IPS-20b (cell line): Measurements from ENCODE around the gene OSBP.

Experiments
- H3K27ac ChIP-seq: one replicate; pipeline ENCODE4 v1.5.1; 2013; ENCODE audit warnings: low read length
- H3K27me3 ChIP-seq: 2 replicates; pipeline ENCODE4 v1.6.1; 2013; ENCODE audit warnings: mild to moderate bottlenecking, low read length, inconsistent platforms; ENCODE audit not compliant: insufficient read depth
- H3K36me3 ChIP-seq: 2 replicates; pipeline ENCODE4 v1.6.1; 2013; ENCODE audit warnings: low read depth, mild to moderate bottlenecking, inconsistent platforms, low read length, moderate library complexity; ENCODE audit not compliant: insufficient read depth
- H3K4me1 ChIP-seq: 2 replicates; pipeline ENCODE4 v1.6.1; 2013; ENCODE audit warnings: mild to moderate bottlenecking, control low read depth, inconsistent platforms, low read length, moderate library complexity; ENCODE audit not compliant: insufficient read depth
- H3K4me3 ChIP-seq: 2 replicates; pipeline ENCODE4 v1.5.1; 2013; ENCODE audit warnings: mild to moderate bottlenecking, low read length, inconsistent platforms
- H3K9ac ChIP-seq: 2 replicates; pipeline ENCODE4 v1.6.1; 2013; ENCODE audit warnings: low read depth, mild to moderate bottlenecking, inconsistent platforms, low read length, moderate library complexity
- H3K9me3 ChIP-seq: 2 replicates; pipeline ENCODE4 v1.6.1; 2013; ENCODE audit warnings: mild to moderate bottlenecking, low read depth, low read length, inconsistent platforms; ENCODE audit not compliant: insufficient read depth

The OSBP gene

DNA sequence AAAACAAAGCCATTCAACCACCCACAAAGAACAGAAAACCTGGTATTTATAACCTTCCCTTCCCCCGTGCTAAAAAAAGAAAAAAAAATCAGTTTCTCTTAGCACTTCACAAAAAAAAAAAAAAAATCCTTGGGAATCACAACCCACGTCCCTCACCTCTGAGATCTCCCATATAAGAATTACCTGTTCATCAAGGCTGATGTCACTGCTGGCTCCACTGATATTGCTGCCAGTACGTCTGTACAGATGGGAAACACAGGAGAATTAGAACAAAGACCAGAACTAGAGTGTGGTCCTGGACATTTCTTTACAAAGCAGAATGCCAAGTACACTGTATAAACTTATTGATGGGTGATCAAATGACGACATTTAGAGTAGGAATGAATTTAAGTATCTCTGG lies 14.9 kb downstream of the OSBP start:
- H3K36me3 ChIP-seq, result peaks cover 85% of the 10 kb centered on the region
- no peak overlapping the region for H3K27ac ChIP-seq
- no peaks in the 10 kb centered on the region for H3K9me3 ChIP-seq

DNA sequence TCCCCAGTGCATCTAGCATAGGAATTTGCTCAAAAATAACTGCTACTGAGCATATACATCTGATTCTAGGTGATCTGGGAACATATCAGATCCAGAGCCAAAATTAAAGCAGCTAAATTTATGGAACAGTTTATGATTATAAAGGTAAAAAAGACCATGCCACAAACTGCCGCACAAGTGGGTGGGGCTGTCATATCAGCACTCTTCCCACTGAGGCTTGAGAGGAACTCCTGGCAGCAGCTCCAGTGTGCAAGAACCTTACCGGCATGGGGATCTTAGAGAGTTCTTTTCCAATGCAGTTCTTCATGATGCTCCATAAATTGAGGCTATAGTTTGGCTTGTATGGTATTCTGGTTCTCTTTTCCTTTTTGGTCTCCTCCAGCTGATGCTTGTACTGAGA lies 15.3 kb downstream of the OSBP start:
- Histone ChIP-seq H3K4me3 (no peak overlapping the region), H3K36me3 (peaks cover 86% of the 10 kb centered on the region), H3K9ac (no peak overlapping the region)

More for the DNA sequence above, 14.9 kb downstream of the OSBP start:
- Histone ChIP-seq H3K4me3 (no peak overlapping the region), H3K9ac (no peak overlapping the region), H3K4me1 (no peaks in the 10 kb centered on the region), H3K27me3 (no peaks in the 10 kb centered on the region)

DNA sequence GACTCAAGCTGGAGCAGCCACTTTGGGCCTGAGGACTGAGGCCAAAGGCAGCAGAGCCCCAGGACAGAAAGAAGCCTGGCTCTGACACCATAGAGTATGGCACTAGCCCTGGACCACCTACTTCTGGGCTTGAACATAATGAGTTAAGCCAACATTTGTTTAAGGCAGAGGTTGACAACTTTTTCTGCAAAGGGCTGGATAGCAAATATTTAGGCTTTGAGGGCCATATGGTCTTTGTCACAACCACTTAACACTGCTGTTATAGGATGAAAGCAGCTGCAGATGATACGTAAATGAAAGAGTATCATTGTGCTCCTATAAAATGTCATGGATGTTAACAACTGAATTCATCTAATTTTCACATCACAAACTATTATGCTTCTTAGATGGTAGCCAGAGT lies 16.6 kb downstream of the OSBP start:
- H3K36me3 ChIP-seq, result peaks cover 96% of the 10 kb centered on the region
- H3K9ac ChIP-seq, result no peak overlapping the region
- H3K4me1 ChIP-seq, result no peaks in the 10 kb centered on the region
- H3K27me3 ChIP-seq, result no peaks in the 10 kb centered on the region
- no peaks in the 10 kb centered on the region for H3K9me3 ChIP-seq
- no peak overlapping the region for H3K4me3 ChIP-seq
- no peak overlapping the region for H3K27ac ChIP-seq

More for the DNA sequence above, 15.3 kb downstream of the OSBP start:
- Histone ChIP-seq H3K27me3 (no peaks in the 10 kb centered on the region), H3K4me1 (no peaks in the 10 kb centered on the region), H3K9me3 (no peaks in the 10 kb centered on the region), H3K27ac (no peak overlapping the region)

DNA sequence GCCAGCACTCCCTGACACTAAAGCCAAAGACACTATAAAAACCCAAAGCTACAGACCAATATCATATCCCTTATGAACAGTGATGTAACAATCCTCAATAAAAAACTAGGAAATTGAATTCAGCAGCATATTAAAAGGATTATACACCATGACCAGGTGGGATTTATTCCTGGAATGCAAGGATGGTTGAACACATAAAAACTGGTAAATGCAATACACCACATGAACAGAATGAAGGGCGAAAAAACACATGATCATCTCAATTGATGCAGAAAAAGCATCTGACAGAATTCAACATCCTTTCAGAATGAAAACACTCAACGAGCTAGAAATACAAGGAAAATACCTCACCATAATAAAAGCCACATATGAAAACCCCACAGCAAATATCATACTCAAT lies 31.3 kb downstream of the OSBP start:
- peaks cover 69% of the 10 kb centered on the region for H3K36me3 ChIP-seq
- H3K9me3 ChIP-seq, result peaks cover 10% of the 10 kb centered on the region; the same call in 1 of the 2 replicates
- H3K27ac ChIP-seq, result no peak overlapping the region
- no peak overlapping the region for H3K4me3 ChIP-seq
- no peaks in the 10 kb centered on the region for H3K4me1 ChIP-seq
- H3K9ac ChIP-seq, result no peak overlapping the region
- no peaks in the 10 kb centered on the region for H3K27me3 ChIP-seq

DNA sequence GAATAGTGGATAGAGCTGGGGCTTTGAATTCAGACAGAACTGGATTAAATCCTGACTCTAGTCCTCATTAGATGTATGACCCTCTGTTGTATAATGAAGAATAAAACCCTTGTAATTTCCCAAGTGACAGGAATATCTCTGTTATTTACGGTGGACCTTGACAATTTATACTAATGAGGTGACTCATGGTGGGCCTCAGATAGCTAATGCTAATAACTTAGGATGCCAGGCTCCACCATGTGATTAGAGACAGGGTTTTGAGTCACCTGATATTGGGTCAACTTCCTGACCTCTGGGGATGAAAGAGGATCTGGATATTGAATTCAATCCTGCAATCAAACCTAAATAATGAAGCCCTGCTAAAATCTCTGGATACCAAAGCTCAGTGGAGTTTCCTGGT lies 33.6 kb downstream of the OSBP start:
- Histone ChIP-seq H3K9ac (no peak overlapping the region), H3K9me3 (peaks cover 10% of the 10 kb centered on the region; the same call in 1 of the 2 replicates), H3K27ac (no peak overlapping the region), H3K4me3 (no peak overlapping the region), H3K4me1 (no peaks in the 10 kb centered on the region), H3K27me3 (no peaks in the 10 kb centered on the region), H3K36me3 (peaks cover 77% of the 10 kb centered on the region)

DNA sequence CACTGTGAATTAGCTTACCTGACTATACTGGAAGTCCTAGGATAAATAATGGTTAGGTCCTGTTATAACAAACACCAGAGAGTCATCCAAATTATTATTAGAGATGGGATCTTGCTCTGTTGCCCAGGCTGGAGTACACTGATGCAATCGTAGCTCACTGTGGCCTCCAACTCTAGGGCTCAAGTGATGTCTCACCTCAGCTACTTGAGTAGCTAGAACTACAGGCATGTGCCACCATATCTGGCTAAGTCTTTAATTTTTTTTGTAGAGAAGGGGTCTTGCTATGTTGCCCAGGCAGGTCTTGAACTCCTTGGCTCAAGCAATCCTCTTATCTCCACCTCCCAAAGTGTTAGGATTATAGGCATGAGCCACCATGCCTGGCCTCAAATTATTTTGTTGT lies 37.2 kb downstream of the OSBP start:
- Histone ChIP-seq H3K4me3 (no peak overlapping the region), H3K36me3 (peaks cover 85% of the 10 kb centered on the region), H3K27me3 (no peaks in the 10 kb centered on the region), H3K27ac (no peak overlapping the region), H3K4me1 (no peaks in the 10 kb centered on the region), H3K9ac (no peak overlapping the region), H3K9me3 (no peaks in the 10 kb centered on the region)

DNA sequence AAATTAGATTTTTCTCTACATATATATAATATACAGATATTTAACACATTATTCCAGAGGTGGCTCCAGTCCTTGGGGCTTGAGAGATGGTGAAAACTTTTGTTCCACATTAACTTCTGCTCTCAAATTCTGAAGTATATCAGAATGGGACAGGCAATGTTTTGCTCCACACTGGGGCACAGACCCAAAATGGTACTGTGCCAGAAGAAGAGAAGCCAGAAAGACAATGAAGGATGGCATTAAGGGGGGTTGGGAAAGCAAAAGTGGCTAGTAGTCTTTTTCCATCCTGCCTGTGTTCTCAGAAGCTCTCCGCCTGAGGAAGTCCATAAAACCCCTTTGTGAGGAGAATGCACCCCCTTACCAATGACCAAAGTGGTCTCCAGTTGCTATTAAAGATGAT lies 40.1 kb downstream of the OSBP start:
- Histone ChIP-seq H3K27ac (no peak overlapping the region), H3K36me3 (peaks cover 63% of the 10 kb centered on the region)

DNA sequence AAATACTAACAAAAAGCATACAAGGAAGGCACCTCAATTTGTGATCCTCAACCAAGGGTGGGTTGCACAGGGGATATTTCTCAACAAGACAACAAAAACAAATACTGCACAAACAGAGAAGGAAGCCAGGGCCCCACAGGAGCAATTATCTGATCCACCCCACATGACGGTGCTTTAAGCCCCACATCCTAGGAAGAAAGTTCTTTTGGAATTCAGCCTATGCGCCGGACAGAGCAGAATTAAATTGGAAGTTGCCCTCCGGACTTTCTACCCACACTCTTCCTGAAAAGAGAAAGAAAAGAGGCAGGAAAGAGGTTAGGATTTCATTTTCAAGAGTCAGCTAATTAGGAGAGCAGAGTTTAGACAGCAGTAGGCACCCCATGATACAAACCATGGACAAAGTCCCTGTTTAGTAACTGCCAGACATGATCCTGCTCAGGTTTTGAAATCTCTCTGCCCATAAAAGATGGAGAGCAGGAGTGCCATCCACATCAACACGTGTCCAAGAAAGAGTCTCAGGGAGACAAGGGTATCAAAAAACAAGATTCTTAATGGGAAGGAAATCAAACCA lies 40.6 kb downstream of the OSBP start:
- H3K4me3 ChIP-seq, result no peak overlapping the region
- no peak overlapping the region for H3K27ac ChIP-seq
- no peaks in the 10 kb centered on the region for H3K9me3 ChIP-seq
- no peaks in the 10 kb centered on the region for H3K27me3 ChIP-seq
- no peak overlapping the region for H3K9ac ChIP-seq
- peaks cover 58% of the 10 kb centered on the region for H3K36me3 ChIP-seq
- H3K4me1 ChIP-seq, result no peaks in the 10 kb centered on the region

More for the DNA sequence above, 40.1 kb downstream of the OSBP start:
- no peak overlapping the region for H3K4me3 ChIP-seq
- no peak overlapping the region for H3K9ac ChIP-seq
- no peaks in the 10 kb centered on the region for H3K27me3 ChIP-seq
- H3K4me1 ChIP-seq, result no peaks in the 10 kb centered on the region
- H3K9me3 ChIP-seq, result no peaks in the 10 kb centered on the region

DNA sequence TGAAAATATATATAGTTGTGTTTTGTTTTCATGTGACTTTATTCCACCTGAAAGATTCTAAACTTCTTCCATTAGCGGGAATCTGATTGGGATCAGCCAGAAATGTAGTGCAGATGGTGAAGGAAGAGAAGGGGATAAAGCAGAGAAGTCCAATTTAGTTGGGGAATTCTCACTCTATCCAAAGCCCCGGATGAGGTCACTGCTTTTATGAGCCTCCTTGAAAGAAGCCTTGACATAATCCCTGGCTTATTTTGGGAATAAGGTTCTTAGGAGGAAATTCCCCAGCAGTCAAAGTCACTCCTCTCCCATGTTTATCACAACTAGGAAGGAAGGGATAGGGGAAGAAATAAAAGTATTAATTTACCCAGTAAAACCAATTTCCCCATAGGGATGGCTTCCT lies 41.1 kb downstream of the OSBP start:
- H3K27me3 ChIP-seq, result no peaks in the 10 kb centered on the region

DNA sequence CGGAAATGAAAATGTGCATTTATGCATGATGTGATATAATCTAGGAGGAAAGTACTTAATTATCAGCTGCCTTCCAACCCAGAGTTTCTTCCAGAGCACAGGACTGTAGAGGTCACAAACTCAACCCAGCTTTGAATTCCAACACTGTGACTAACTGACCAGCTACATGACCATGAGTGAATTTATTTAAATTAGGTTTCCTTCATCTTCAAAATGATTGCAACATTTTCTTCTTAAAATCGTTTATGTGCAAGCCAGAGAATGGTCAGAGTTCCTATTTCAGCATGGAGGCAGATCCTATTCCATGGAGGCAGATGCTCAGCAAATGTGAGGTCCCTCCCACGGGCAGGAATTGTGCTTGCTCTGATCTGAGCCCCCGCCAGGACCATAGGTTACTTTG lies 42.4 kb downstream of the OSBP start:
- no peak overlapping the region for H3K4me3 ChIP-seq
- no peak overlapping the region for H3K27ac ChIP-seq
- H3K4me1 ChIP-seq, result no peaks in the 10 kb centered on the region
- H3K27me3 ChIP-seq, result no peaks in the 10 kb centered on the region
- no peaks in the 10 kb centered on the region for H3K9me3 ChIP-seq
- H3K36me3 ChIP-seq, result peaks cover 43% of the 10 kb centered on the region
- no peak overlapping the region for H3K9ac ChIP-seq

More for the DNA sequence above, 41.1 kb downstream of the OSBP start:
- Histone ChIP-seq H3K4me3 (no peak overlapping the region), H3K27ac (no peak overlapping the region), H3K9ac (no peak overlapping the region), H3K4me1 (no peaks in the 10 kb centered on the region), H3K36me3 (peaks cover 54% of the 10 kb centered on the region), H3K9me3 (no peaks in the 10 kb centered on the region)

DNA sequence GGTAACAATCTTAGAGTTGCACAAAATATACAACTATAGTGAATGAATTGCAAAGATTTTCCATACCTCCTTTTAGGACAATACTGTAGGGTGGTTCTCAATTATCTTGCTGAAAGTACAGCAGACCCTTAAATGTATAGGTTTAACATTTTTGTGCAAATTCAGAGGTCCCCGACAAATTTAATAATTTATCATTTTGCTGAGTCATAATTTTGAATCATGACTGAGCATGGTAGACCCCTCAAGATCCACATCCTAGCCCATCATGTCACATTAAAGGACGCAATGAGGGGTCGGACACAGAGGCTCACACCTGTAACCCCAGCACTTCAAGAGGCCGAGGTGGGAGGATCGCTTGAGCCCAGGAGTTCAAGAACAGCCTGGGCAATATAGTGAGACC lies 43.5 kb downstream of the OSBP start:
- H3K27me3 ChIP-seq, result no peaks in the 10 kb centered on the region
- peaks cover 32% of the 10 kb centered on the region for H3K36me3 ChIP-seq
- H3K9me3 ChIP-seq, result no peaks in the 10 kb centered on the region
- H3K9ac ChIP-seq, result no peak overlapping the region
- no peak overlapping the region for H3K4me3 ChIP-seq
- H3K4me1 ChIP-seq, result no peaks in the 10 kb centered on the region
- H3K27ac ChIP-seq, result no peak overlapping the region

DNA sequence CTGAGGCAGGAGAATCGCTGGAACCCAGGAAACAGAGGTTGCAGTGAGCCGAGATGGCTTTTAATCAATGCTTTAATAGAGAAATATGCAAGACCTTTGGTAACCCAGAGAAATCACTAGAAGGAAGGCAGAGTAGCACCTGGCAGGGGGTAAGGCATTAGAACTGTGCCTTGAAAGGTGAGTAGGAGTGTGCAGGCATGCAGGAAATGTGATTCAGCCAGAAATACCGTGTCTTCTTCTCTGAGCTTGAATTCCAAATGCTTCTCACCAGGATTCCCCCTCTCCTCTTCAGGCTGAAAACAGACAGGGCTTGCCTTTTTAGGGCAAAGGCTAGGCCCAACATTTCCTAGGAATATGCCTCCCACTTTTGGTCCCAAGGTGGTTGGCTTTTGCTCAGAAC lies 53.3 kb downstream of the OSBP start:
- Histone ChIP-seq H3K4me3 (no peak overlapping the region), H3K27me3 (no peaks in the 10 kb centered on the region), H3K27ac (no peak overlapping the region), H3K36me3 (no peaks in the 10 kb centered on the region), H3K9ac (no peak overlapping the region), H3K4me1 (peaks cover 7% of the 10 kb centered on the region; the same call in 1 of the 2 replicates), H3K9me3 (no peaks in the 10 kb centered on the region)
